Neural cell (in vitro differentiated cells): Measurements from ENCODE around the gene POLR1G. TPM values are rescaled to one million over a fixed set of nuclear protein-coding genes. Genes with fewer than 3 reads are reported as not detected.

ENCODE experiments used
- H2AFZ ChIP-seq: fragments of 200-600, 300-800 bp; sonication (generic), shearing (Covaris generic); 2 replicates; pipeline ENCODE4 v1.6.0; 2014; ENCODE audit warnings: low read depth, mild to moderate bottlenecking, antibody characterized with exemption, low read length, moderate library complexity
- H3F3A ChIP-seq: fragments of 200-600 bp; shearing (Covaris generic); 2 replicates; pipeline ENCODE4 v1.6.1; 2016; ENCODE audit warnings: mild to moderate bottlenecking, moderate library complexity, mixed read lengths, antibody characterized with exemption, low read length; ENCODE audit not compliant: insufficient read depth, poor library complexity, severe bottlenecking
- H3K27ac ChIP-seq: fragments of 200-600, 300-800 bp; sonication (generic), shearing (Covaris generic); 2 replicates; pipeline ENCODE4 v1.5.1; 2014; ENCODE audit warnings: mild to moderate bottlenecking, low read length, moderate library complexity
- H3K27me3 ChIP-seq: fragments of 300-800, 200-600 bp; sonication (generic), shearing (Covaris generic); 2 replicates; pipeline ENCODE4 v1.6.0; 2014; ENCODE audit warnings: mild to moderate bottlenecking, low read depth, low read length, moderate library complexity; ENCODE audit not compliant: insufficient read depth
- H3K36me3 ChIP-seq: fragments of 300-800, 200-600 bp; sonication (generic), shearing (Covaris generic); 2 replicates; pipeline ENCODE4 v1.5.1; 2014; ENCODE audit warnings: mild to moderate bottlenecking, antibody characterized with exemption, low read length, moderate library complexity; ENCODE audit not compliant: insufficient read depth
- H3K4me2 ChIP-seq: fragments of 300-800, 200-600 bp; sonication (generic), shearing (Covaris generic); 2 replicates; pipeline ENCODE4 v1.6.0; 2014; ENCODE audit warnings: mild to moderate bottlenecking, low read length
- H3K4me3 ChIP-seq: fragments of 300-800, 200-600 bp; sonication (generic), shearing (Covaris generic); 2 replicates; pipeline ENCODE4 v1.5.1; 2014; ENCODE audit warnings: mild to moderate bottlenecking, low read length, moderate library complexity
- H3K79me2 ChIP-seq: fragments of 200-600 bp; shearing (Covaris generic); replicated peaks from 2 replicates; pipeline ENCODE4 v1.6.0; 2014; ENCODE audit warnings: mild to moderate bottlenecking, low read length, moderate library complexity; ENCODE audit not compliant: insufficient read depth
- H3K9ac ChIP-seq: fragments of 300-800, 200-600 bp; sonication (generic), shearing (Covaris generic); 2 replicates; pipeline ENCODE4 v1.6.1; 2016; ENCODE audit warnings: mild to moderate bottlenecking, low read length, mixed read lengths
- H3K9me2 ChIP-seq: fragments of 200-600 bp; shearing (Covaris generic); 2 replicates; pipeline ENCODE4 v1.6.1; 2016; ENCODE audit warnings: mild to moderate bottlenecking, low read length, mixed read lengths; ENCODE audit not compliant: insufficient read depth
- H3K9me3 ChIP-seq: fragments of 200-600, 300-800 bp; sonication (generic), shearing (Covaris generic); 2 replicates; pipeline ENCODE4 v1.6.1; 2016; ENCODE audit warnings: mild to moderate bottlenecking, mixed run types, low read length, moderate library complexity, mixed read lengths
- H4K20me1 ChIP-seq: fragments of 200-600 bp; shearing (Covaris generic); 2 replicates; pipeline ENCODE4 v1.6.1; 2016; ENCODE audit warnings: mild to moderate bottlenecking, mixed run types; ENCODE audit not compliant: insufficient read depth
- EP300 ChIP-seq: fragments of 450-650 bp; conservative IDR thresholded peaks from 2 replicates; pipeline ENCODE4 v1.6.1; 2014; ENCODE audit warnings: antibody characterized with exemption, mild to moderate bottlenecking, moderate library complexity; ENCODE audit not compliant: poor library complexity, severe bottlenecking
- EZH2 ChIP-seq: fragments of 200-600, 300-800 bp; shearing (Covaris generic), sonication (generic); IDR thresholded peaks from 2 replicates; pipeline ENCODE4 v1.6.1; 2014; ENCODE audit warnings: antibody characterized with exemption, low read length, borderline replicate concordance, mild to moderate bottlenecking; ENCODE audit not compliant: insufficient read depth, poor library complexity, severe bottlenecking
- MXI1 ChIP-seq: fragments of 450-650 bp; conservative IDR thresholded peaks from 2 replicates; pipeline ENCODE4 v1.6.1; 2014; ENCODE audit warnings: antibody characterized with exemption, mild to moderate bottlenecking; ENCODE audit not compliant: poor library complexity, severe bottlenecking
- POLR2AphosphoS5 ChIP-seq: IDR thresholded peaks from 2 replicates; pipeline ENCODE4 v1.6.1; 2012
- RAD21 ChIP-seq: fragments of 450-650 bp; conservative IDR thresholded peaks from 2 replicates; pipeline ENCODE4 v1.6.1; 2014; ENCODE audit warnings: antibody characterized with exemption, mild to moderate bottlenecking, moderate library complexity
- SMC3 ChIP-seq: fragments of 450-650 bp; conservative IDR thresholded peaks from 2 replicates; pipeline ENCODE4 v1.6.1; 2014; ENCODE audit warnings: antibody characterized with exemption, mild to moderate bottlenecking, moderate library complexity; ENCODE audit not compliant: poor library complexity
- TAF1 ChIP-seq: IDR thresholded peaks from 2 replicates; pipeline ENCODE4 v1.6.1; 2012; ENCODE audit warnings: low read depth
- polyA plus RNA-seq: library from polyadenylated mRNA; depleted of rRNA; stranded (reverse); fragments of >200 nt; gene quantifications from 2 replicates; pipeline ENCODE4 v1.2.3, GENCODE V29; 2014
- TF ChIP-seq, protein P1 (sequence below): IDR thresholded peaks from 2 replicates; pipeline ENCODE4 v1.6.1; 2012; ENCODE audit warnings: borderline replicate concordance
- TF ChIP-seq, protein P2 (sequence below): fragments of 450-650 bp; IDR thresholded peaks from 2 replicates; pipeline ENCODE4 v1.5.1; 2014; ENCODE audit warnings: antibody characterized with exemption, mild to moderate bottlenecking, moderate library complexity; ENCODE audit not compliant: poor library complexity, severe bottlenecking

Gene POLR1G
- polyA plus RNA-seq, 1 donor from 2014 or later = 2.4 TPM

DNA sequence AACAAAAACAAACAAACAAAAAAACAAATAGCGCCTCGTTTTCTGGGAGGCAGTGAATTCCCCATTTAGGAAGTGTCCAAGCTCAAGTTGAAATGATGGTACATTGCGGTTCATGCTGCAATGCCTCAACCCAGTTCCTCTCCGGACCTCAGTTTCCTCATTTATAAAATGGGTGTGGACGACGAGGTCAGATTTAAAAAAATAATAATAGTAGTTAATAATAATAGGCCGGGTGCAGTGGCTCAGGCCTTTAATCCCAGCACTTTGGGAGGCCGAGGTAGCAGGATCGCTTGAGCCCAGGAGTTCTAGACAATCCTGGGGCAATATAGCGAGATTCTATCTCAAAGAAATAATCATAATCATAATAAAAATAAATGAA lies 32.7 kb downstream of the POLR1G start:
- H3K9ac ChIP-seq = peak overlapping the region; percentile 62
- H3K4me2 ChIP-seq = no peak overlapping the region
- TF ChIP-seq POLR2AphosphoS5 = no peak
- TF ChIP-seq EZH2 = no peak
- TF ChIP-seq, protein P1, sequence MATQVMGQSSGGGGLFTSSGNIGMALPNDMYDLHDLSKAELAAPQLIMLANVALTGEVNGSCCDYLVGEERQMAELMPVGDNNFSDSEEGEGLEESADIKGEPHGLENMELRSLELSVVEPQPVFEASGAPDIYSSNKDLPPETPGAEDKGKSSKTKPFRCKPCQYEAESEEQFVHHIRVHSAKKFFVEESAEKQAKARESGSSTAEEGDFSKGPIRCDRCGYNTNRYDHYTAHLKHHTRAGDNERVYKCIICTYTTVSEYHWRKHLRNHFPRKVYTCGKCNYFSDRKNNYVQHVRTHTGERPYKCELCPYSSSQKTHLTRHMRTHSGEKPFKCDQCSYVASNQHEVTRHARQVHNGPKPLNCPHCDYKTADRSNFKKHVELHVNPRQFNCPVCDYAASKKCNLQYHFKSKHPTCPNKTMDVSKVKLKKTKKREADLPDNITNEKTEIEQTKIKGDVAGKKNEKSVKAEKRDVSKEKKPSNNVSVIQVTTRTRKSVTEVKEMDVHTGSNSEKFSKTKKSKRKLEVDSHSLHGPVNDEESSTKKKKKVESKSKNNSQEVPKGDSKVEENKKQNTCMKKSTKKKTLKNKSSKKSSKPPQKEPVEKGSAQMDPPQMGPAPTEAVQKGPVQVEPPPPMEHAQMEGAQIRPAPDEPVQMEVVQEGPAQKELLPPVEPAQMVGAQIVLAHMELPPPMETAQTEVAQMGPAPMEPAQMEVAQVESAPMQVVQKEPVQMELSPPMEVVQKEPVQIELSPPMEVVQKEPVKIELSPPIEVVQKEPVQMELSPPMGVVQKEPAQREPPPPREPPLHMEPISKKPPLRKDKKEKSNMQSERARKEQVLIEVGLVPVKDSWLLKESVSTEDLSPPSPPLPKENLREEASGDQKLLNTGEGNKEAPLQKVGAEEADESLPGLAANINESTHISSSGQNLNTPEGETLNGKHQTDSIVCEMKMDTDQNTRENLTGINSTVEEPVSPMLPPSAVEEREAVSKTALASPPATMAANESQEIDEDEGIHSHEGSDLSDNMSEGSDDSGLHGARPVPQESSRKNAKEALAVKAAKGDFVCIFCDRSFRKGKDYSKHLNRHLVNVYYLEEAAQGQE = no peak
- TF ChIP-seq, protein P2, sequence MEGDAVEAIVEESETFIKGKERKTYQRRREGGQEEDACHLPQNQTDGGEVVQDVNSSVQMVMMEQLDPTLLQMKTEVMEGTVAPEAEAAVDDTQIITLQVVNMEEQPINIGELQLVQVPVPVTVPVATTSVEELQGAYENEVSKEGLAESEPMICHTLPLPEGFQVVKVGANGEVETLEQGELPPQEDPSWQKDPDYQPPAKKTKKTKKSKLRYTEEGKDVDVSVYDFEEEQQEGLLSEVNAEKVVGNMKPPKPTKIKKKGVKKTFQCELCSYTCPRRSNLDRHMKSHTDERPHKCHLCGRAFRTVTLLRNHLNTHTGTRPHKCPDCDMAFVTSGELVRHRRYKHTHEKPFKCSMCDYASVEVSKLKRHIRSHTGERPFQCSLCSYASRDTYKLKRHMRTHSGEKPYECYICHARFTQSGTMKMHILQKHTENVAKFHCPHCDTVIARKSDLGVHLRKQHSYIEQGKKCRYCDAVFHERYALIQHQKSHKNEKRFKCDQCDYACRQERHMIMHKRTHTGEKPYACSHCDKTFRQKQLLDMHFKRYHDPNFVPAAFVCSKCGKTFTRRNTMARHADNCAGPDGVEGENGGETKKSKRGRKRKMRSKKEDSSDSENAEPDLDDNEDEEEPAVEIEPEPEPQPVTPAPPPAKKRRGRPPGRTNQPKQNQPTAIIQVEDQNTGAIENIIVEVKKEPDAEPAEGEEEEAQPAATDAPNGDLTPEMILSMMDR = no peak
- TF ChIP-seq RAD21 = no peak
- no peak for TF ChIP-seq MXI1
- TF ChIP-seq TAF1 = no peak
- TF ChIP-seq SMC3 = no peak
- no peak for TF ChIP-seq EP300
- no peak overlapping the region for H2AFZ ChIP-seq
- H3K27ac ChIP-seq = no peak overlapping the region
- H3K9me3 ChIP-seq = no peaks in the 10 kb centered on the region
- H3F3A ChIP-seq = no peaks in the 10 kb centered on the region
- no peaks in the 10 kb centered on the region for H3K9me2 ChIP-seq
- no peaks in the 10 kb centered on the region for H3K27me3 ChIP-seq
- peak overlapping the region; percentile 69 for H3K4me3 ChIP-seq
- H3K79me2 ChIP-seq = no peaks in the 10 kb centered on the region
- no peaks in the 10 kb centered on the region for H4K20me1 ChIP-seq
- H3K36me3 ChIP-seq = no peaks in the 10 kb centered on the region

DNA sequence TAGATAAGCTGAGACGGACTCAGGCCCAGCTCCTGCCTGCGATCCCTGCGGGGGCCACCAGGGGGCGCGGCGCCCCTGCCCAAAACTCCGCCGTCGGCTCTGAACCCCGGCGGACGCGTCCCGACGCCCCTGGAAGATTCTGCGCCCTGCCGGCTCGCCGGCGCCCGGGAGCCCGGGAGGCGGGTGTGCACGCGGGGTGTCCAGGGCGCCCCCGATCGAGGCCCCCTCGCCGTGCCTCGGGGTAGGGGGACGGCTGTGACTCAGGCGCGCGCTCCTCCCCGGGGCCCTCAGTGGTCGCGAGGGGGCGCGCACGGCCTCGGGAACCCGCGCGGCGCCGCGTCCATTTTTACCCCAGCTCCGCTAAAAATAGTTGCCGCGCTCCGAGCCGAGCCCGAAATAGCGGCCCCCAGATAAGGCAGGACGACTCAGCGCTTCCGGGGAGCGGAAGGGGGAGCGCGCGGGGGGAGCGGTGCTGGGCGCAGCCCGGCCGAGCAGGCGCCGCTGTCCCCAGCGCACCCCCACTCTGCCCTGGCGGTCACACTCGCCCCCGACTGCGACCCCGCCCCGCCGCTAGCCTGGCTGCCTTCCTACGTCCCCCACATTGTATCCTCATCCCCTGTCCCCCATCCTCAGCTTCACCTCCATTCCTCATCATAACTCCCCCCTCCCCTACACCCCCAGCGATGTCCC lies 33.3 kb downstream of the POLR1G start:
- H3K4me3 ChIP-seq = peak overlapping the region; percentile 69
- H3K36me3 ChIP-seq = no peaks in the 10 kb centered on the region
- peak overlapping the region; percentile 21 for H2AFZ ChIP-seq
- H3K9ac ChIP-seq = peak overlapping the region; percentile 62
- TF ChIP-seq SMC3 (peak; percentile 97), RAD21 (peak; percentile 92), MXI1 (no peak), EP300 (peak; percentile 28), EZH2 (no peak), TAF1 (no peak), POLR2AphosphoS5 (no peak)
- TF ChIP-seq, protein P2 = peak; percentile 99
- TF ChIP-seq, protein P1 = no peak
- H3K9me3 ChIP-seq = no peaks in the 10 kb centered on the region
- H3K27ac ChIP-seq = no peak overlapping the region
- H3K4me2 ChIP-seq = no peak overlapping the region
- H3K79me2 ChIP-seq = no peaks in the 10 kb centered on the region
- H4K20me1 ChIP-seq = no peaks in the 10 kb centered on the region
- no peaks in the 10 kb centered on the region for H3F3A ChIP-seq
- H3K9me2 ChIP-seq = no peaks in the 10 kb centered on the region
- no peaks in the 10 kb centered on the region for H3K27me3 ChIP-seq
